IMR-90 (cell line): ENCODE measurements around the gene CLUH.

Experiments used
- CHD1 ChIP-seq: IDR thresholded peaks from 2 replicates; pipeline ENCODE4 v1.6.1; 2012; ENCODE audit warnings: low read depth, low read length, improper control_type of control experiment
- CTCF ChIP-seq: conservative IDR thresholded peaks from 2 replicates; pipeline ENCODE4 v1.5.1; 2012; ENCODE audit warnings: mild to moderate bottlenecking, low read depth, low read length, improper control_type of control experiment
- ELK1 ChIP-seq: fragments of 150-350 bp; IDR thresholded peaks from 2 replicates; pipeline ENCODE4 v1.6.1; 2016; ENCODE audit warnings: low read depth, mild to moderate bottlenecking, low read length, moderate library complexity, borderline replicate concordance
- MAZ ChIP-seq: IDR thresholded peaks from 2 replicates; pipeline ENCODE4 v1.6.1; 2012; ENCODE audit warnings: low read depth, mild to moderate bottlenecking, low read length, improper control_type of control experiment, moderate library complexity, borderline replicate concordance
- POLR2A ChIP-seq: IDR thresholded peaks from 2 replicates; pipeline ENCODE4 v1.6.1; 2012; ENCODE audit warnings: mild to moderate bottlenecking, low read depth, low read length
- RAD21 ChIP-seq: IDR thresholded peaks from 2 replicates; pipeline ENCODE4 v1.6.1; 2012; ENCODE audit warnings: low read length, improper control_type of control experiment
- RCOR1 ChIP-seq: IDR thresholded peaks from 2 replicates; pipeline ENCODE4 v1.6.1; 2012; ENCODE audit warnings: mild to moderate bottlenecking, low read length, improper control_type of control experiment; ENCODE audit not compliant: insufficient replicate concordance
- RFX5 ChIP-seq: IDR thresholded peaks from 2 replicates; pipeline ENCODE4 v1.8.0; 2012; ENCODE audit warnings: low read depth, mild to moderate bottlenecking, low read length, moderate library complexity
- USF2 ChIP-seq: fragments of 150-350 bp; IDR thresholded peaks from 2 replicates; pipeline ENCODE4 v1.6.1; 2017; ENCODE audit warnings: mild to moderate bottlenecking, antibody characterized with exemption, low read length, low read depth

- TF ChIP-seq CTCF, result no peak
- no peak for TF ChIP-seq ELK1
- no peak for TF ChIP-seq POLR2A
- TF ChIP-seq RAD21, result no peak
- no peak for TF ChIP-seq RCOR1
- no peak for TF ChIP-seq RFX5
- no peak for TF ChIP-seq MAZ
- TF ChIP-seq CHD1, result no peak
- TF ChIP-seq USF2, result no peak
These were observed 23.4 kb upstream of the CLUH start for GRCh38 chr17:2734939-2735338.
